Fibroblast of pulmonary artery (primary cell): ENCODE measurements around the gene DCAF15.

Source experiments
- DNase-seq: peaks from one replicate; pipeline ENCODE4 v3.0.0-alpha.2; 2010; ENCODE audit warnings: low read depth
- H3K4me3 ChIP-seq: replicated peaks from 2 replicates; pipeline ENCODE4 v1.5.1; 2011; ENCODE audit warnings: low read depth, mild to moderate bottlenecking, control low read depth, low read length, moderate library complexity
- TF ChIP-seq, protein P1 (sequence below): IDR thresholded peaks from 2 replicates; pipeline ENCODE4 v1.5.1; 2011; ENCODE audit warnings: mild to moderate bottlenecking, control low read depth, low read length, inconsistent platforms; ENCODE audit errors: missing control alignments

DCAF15 gene

GRCh38 chr19:13908674-13909073 is 43.6 kb upstream of the DCAF15 start:
- DNase-seq = no peak
- no peak overlapping the region for H3K4me3 ChIP-seq
- TF ChIP-seq, protein P1, sequence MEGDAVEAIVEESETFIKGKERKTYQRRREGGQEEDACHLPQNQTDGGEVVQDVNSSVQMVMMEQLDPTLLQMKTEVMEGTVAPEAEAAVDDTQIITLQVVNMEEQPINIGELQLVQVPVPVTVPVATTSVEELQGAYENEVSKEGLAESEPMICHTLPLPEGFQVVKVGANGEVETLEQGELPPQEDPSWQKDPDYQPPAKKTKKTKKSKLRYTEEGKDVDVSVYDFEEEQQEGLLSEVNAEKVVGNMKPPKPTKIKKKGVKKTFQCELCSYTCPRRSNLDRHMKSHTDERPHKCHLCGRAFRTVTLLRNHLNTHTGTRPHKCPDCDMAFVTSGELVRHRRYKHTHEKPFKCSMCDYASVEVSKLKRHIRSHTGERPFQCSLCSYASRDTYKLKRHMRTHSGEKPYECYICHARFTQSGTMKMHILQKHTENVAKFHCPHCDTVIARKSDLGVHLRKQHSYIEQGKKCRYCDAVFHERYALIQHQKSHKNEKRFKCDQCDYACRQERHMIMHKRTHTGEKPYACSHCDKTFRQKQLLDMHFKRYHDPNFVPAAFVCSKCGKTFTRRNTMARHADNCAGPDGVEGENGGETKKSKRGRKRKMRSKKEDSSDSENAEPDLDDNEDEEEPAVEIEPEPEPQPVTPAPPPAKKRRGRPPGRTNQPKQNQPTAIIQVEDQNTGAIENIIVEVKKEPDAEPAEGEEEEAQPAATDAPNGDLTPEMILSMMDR = no peak

DNA sequence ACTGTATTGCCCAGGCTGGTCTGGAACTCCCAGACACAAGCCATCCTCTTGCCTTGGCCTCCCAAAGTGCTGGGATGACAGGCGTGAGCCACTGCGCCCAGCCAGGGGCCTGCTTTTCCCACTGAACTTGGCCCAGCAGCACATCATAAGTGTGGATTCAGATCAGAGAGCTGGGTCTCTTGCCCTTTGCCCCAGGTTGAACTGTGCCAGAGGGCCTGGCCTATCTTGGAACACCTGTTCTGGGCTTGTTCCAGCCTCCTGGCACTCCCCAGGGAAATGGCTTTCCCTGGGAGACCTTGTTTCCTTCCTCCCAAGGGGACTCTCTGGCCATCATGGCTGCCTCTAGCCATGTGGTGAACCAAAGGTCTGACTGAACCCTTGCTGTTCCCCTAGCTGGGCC is 42.9 kb upstream of the DCAF15 start:
- no peak overlapping the region for H3K4me3 ChIP-seq
- TF ChIP-seq, protein P1 = no peak
- no peak for DNase-seq

- TF ChIP-seq, protein P1 = no peak
- DNase-seq = no peak
- H3K4me3 ChIP-seq = no peak overlapping the region
Measured at GRCh38 chr19:13913352-13913751, 39.0 kb upstream of the DCAF15 start.

DNA sequence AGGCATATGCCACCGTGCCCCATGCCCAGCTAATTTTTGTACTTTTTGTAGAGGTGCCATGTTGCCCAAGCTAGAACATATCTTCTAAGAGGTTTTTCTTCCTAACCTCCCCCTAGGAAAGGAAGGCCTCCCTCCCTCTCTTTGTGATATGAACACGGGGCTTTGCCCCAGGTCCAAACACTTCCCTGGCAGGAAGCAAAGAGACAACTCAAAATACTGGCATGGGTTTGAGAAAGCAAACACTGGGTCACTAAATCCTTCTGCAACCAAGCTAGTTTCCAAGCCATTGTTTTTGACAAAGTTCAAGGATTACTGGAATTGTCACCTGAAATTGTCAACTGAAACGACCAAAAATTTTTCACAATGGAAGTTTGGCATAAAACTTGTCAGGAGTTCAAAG is 37.5 kb upstream of the DCAF15 start:
- TF ChIP-seq, protein P1 = no peak
- no peak for DNase-seq
- no peak overlapping the region for H3K4me3 ChIP-seq

GRCh38 chr19:13917888-13918406 is 34.4 kb upstream of the DCAF15 start:
- no peak overlapping the region for H3K4me3 ChIP-seq
- TF ChIP-seq, protein P1 = no peak
- DNase-seq = no peak

- DNase-seq = no peak
- H3K4me3 ChIP-seq = no peak overlapping the region
- TF ChIP-seq, protein P1 = no peak
Measured at GRCh38 chr19:13918726-13919411, 33.4 kb upstream of the DCAF15 start.

- H3K4me3 ChIP-seq = no peak overlapping the region
- no peak for DNase-seq
- TF ChIP-seq, protein P1 = no peak
Measured at GRCh38 chr19:13920524-13920923, 31.8 kb upstream of the DCAF15 start.
